ENCODE results near the gene VAMP8. TPM values are rescaled to one million over a fixed set of nuclear protein-coding genes. Genes with fewer than 3 reads are reported as not detected.

The VAMP8 gene
- total and polyA plus RNA-seq, 2 experiments from 2014 or later, result 15.7 to 39.4 TPM

DNA sequence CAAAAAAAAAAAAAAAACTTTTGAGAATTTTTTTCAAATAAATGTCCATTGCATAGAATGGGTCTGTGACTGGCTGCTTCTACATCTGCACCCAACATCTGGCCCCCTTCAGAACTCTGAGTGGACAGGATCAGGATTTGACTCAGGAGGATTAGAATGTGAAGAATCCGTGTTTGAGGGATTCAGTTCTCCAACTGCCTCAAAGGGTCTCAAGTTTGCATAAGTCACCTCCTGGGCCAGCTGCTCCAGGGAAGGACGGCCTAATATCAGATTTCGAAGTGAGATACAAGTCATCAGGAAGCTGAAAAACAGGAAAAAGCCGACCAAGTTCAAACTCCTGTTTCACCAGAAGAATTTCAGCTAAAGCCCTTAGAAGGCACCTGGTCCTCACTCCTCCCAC, 27.6 kb upstream of the VAMP8 start:
- Histone ChIP-seq H3K27me3 (no peaks in the 10 kb centered on the region), H3K9me3 (ENCODE audit: low read depth) (no peaks in the 10 kb centered on the region), H3K36me3 (peaks cover 35% of the 10 kb centered on the region), H3K4me1 (ENCODE audit: low read depth) (no peaks in the 10 kb centered on the region), H3K27ac (peak overlapping the region; percentile 3), H3K4me3 (no peak overlapping the region)
- TF ChIP-seq, protein P1, sequence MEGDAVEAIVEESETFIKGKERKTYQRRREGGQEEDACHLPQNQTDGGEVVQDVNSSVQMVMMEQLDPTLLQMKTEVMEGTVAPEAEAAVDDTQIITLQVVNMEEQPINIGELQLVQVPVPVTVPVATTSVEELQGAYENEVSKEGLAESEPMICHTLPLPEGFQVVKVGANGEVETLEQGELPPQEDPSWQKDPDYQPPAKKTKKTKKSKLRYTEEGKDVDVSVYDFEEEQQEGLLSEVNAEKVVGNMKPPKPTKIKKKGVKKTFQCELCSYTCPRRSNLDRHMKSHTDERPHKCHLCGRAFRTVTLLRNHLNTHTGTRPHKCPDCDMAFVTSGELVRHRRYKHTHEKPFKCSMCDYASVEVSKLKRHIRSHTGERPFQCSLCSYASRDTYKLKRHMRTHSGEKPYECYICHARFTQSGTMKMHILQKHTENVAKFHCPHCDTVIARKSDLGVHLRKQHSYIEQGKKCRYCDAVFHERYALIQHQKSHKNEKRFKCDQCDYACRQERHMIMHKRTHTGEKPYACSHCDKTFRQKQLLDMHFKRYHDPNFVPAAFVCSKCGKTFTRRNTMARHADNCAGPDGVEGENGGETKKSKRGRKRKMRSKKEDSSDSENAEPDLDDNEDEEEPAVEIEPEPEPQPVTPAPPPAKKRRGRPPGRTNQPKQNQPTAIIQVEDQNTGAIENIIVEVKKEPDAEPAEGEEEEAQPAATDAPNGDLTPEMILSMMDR (IDR thresholded peaks at IDR 0.05; ENCODE audit: low read depth, low read length), result no peak
- DNase-seq (ENCODE audit: low read depth in 1 of 2, low spot score in 1 of 2), result peak in 1 of 2 donors; percentile 95

DNA sequence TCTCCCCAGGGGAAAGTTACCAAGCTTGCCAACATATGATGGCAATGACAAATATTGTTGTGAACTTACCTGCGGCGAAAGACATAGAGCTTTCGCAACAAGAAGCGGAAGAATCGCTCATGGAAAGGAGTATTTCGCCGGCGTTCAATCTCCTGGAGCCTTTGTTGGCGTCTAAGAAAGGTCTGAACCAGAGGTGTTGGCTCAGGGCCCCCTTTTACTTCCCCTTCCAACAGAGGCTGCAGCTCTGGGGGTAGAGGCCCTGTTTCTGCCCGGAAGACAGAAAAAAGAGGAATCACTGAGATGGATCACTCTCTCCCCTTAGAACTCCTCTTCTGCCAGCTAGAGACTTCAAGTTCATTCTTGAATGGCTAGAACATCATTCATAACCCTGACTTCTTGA, 26.9 kb upstream of the VAMP8 start:
- peaks cover 33% of the 10 kb centered on the region for H3K36me3 ChIP-seq
- no peaks in the 10 kb centered on the region for H3K4me1 ChIP-seq (ENCODE audit: low read depth)
- H3K27me3 ChIP-seq, result no peaks in the 10 kb centered on the region
- H3K9me3 ChIP-seq (ENCODE audit: low read depth), result no peaks in the 10 kb centered on the region
- H3K27ac ChIP-seq, result peak overlapping the region; percentile 3
- TF ChIP-seq, protein P1 (IDR thresholded peaks at IDR 0.05; ENCODE audit: low read depth, low read length), result no peak
- H3K4me3 ChIP-seq, result no peak overlapping the region
- no peak for DNase-seq (ENCODE audit: low read depth in 1 of 2, low spot score in 1 of 2)

DNA sequence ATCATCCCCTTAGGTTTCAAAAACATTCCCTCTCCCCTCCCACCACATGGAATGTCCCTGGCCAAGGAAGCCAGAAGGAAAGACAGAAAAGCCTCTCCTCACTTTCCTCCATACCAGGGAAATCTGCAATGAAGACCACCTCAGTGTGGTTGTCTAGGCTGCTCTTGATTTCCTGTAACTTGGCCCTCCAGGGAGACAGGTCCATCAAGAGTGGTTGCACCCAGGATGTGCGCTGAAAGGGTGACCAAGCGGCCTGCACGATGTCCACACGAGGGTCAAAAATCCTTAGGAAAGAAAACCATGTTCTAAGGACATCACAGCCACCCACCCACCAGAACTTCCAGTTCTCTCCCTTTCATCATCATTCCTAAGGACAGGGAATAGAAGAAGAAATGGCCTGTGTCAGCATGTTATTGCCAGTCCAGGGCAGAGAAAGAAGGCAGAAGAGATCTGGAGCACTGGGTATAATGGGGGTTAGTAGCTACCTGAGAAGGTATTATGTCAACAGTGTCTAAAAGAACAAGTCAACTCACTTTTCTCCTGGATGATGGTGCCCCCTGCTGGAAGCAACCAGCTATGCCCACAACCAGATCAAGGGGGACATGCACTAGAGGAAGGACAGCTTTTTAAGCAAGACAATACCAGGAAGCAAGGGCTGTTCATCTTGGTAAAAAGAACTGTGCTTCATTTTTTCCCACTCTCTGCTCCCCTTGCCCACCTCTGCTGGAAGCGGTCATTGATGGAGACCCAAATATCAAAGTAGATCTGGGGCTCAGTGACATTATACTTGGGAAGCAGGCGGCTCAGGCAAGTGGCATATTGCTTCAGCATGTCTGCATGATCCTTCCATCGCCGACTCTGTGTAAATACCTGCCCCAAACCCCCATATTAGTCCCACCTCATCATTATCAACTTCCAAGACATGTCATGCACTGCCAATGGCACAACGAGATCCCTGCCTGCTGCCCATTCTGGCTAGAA, 25.4 kb upstream of the VAMP8 start:
- peak; percentile 77 to 83 for DNase-seq (ENCODE audit: low read depth in 1 of 2, low spot score in 1 of 2)
- H3K36me3 ChIP-seq, result peaks cover 29% of the 10 kb centered on the region
- TF ChIP-seq, protein P1 (IDR thresholded peaks at IDR 0.05; ENCODE audit: low read depth, low read length), result peak; percentile 92
- no peaks in the 10 kb centered on the region for H3K4me1 ChIP-seq (ENCODE audit: low read depth)
- no peak overlapping the region for H3K27ac ChIP-seq
- no peaks in the 10 kb centered on the region for H3K27me3 ChIP-seq
- H3K4me3 ChIP-seq, result no peak overlapping the region
- H3K9me3 ChIP-seq (ENCODE audit: low read depth), result no peaks in the 10 kb centered on the region

DNA sequence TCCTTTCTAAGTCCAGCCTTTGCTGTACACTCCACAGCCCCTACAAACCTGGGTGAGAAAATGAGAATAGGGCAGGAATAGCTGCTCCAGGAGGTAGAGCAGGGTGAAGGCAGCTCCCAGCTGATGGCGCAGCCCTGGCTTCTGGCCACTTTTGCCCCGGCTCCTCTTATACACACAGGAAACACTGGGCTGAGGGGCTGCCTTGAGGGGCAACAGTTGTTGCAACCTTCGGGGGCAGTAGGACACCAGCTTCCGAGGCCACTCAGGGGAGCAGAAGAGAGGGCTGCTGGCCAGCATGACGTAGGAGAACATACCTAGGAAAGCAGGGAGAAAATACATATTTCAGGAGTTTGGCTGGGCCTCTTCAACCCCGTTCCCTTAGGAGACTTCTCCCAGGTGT, 24.2 kb upstream of the VAMP8 start:
- Histone ChIP-seq H3K27me3 (no peaks in the 10 kb centered on the region), H3K4me3 (no peak overlapping the region), H3K4me1 (ENCODE audit: low read depth) (no peaks in the 10 kb centered on the region), H3K36me3 (peaks cover 29% of the 10 kb centered on the region), H3K27ac (no peak overlapping the region), H3K9me3 (ENCODE audit: low read depth) (no peaks in the 10 kb centered on the region)
- DNase-seq (ENCODE audit: low read depth in 1 of 2, low spot score in 1 of 2), result no peak
- TF ChIP-seq, protein P1 (IDR thresholded peaks at IDR 0.05; ENCODE audit: low read depth, low read length), result no peak

DNA sequence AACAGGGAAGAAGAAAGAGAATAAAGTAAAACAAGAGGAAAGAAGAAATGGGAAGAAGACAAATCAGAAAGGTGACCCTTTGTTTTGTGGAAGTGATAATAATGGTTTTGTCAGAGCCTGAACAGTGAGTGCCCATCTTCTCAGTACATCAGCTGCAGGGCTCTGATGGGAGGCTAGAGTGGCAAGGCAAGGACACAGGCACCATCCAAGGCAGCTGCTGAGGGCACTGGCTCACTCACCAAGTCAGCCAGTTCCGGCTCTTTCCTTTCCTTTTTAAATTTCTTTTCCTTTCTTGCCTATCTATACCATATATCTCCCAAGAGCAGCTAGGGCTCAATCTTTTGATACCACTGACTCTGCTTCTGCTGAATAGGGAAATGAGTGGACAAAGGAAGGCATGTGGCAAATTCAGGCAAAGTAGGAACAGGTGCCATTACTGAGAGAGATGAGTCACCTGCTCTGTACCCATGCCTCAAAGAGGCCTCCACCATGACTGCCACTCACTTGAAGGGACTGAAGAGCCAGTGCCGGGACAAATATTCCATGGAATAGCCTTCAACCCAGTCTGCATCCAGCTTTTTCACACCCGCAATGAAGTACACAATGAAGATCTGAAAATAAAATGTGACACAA, 22.3 kb upstream of the VAMP8 start:
- H3K4me3 ChIP-seq, result no peak overlapping the region

More for the DNA sequence above, 22.3 kb upstream of the VAMP8 start:
- DNase-seq (ENCODE audit: low read depth in 1 of 2, low spot score in 1 of 2), result no peak
- Histone ChIP-seq H3K36me3 (peaks cover 27% of the 10 kb centered on the region), H3K9me3 (ENCODE audit: low read depth) (no peaks in the 10 kb centered on the region), H3K27me3 (no peaks in the 10 kb centered on the region), H3K27ac (no peak overlapping the region), H3K4me1 (ENCODE audit: low read depth) (no peaks in the 10 kb centered on the region)
- TF ChIP-seq, protein P1 (IDR thresholded peaks at IDR 0.05; ENCODE audit: low read depth, low read length), result no peak

Measured in cardiac muscle cell (in vitro differentiated cells and primary cell).